ENCODE data around the gene ANKS1A.
A peak's percentile ranks its signal among the peaks of the same experiment; 100 is the strongest.

Gene ANKS1A

GRCh38 chr6:35021004-35021403 is 131.9 kb downstream of the ANKS1A start:
- no peak for DNase-seq (ENCODE audit: low spot score)

- no peak for DNase-seq (ENCODE audit: low spot score)
These were observed 134.3 kb downstream of the ANKS1A start for GRCh38 chr6:35023091-35024000.

- peak; percentile 59 for DNase-seq (ENCODE audit: low spot score)
These were observed 135.5 kb downstream of the ANKS1A start for GRCh38 chr6:35024551-35025054.

GRCh38 chr6:35025232-35026188 is 136.5 kb downstream of the ANKS1A start:
- no peak for DNase-seq (ENCODE audit: low spot score)

GRCh38 chr6:35026434-35027222 is 137.6 kb downstream of the ANKS1A start:
- DNase-seq (ENCODE audit: low spot score) = no peak

- no peak for DNase-seq (ENCODE audit: low spot score)
These were observed 138.8 kb downstream of the ANKS1A start for GRCh38 chr6:35027807-35028206.

- DNase-seq (ENCODE audit: low spot score) = no peak
These were observed 140.0 kb downstream of the ANKS1A start for GRCh38 chr6:35028781-35029769.

GRCh38 chr6:35030099-35030498 is 141.0 kb downstream of the ANKS1A start:
- no peak for DNase-seq (ENCODE audit: low spot score)

- no peak for DNase-seq (ENCODE audit: low spot score)
These were observed 142.8 kb downstream of the ANKS1A start for GRCh38 chr6:35031611-35032529.

GRCh38 chr6:35033683-35034082 is 144.6 kb downstream of the ANKS1A start:
- no peak for DNase-seq (ENCODE audit: low spot score)

GRCh38 chr6:35034411-35035191 is 145.5 kb downstream of the ANKS1A start:
- no peak for DNase-seq (ENCODE audit: low spot score)

- DNase-seq (ENCODE audit: low spot score) = no peak
These were observed 146.5 kb downstream of the ANKS1A start for GRCh38 chr6:35035481-35036030.

GRCh38 chr6:35036059-35036827 is 147.2 kb downstream of the ANKS1A start:
- DNase-seq (ENCODE audit: low spot score) = no peak

- DNase-seq (ENCODE audit: low spot score) = no peak
These were observed 148.0 kb downstream of the ANKS1A start for GRCh38 chr6:35036828-35037663.

- DNase-seq (ENCODE audit: low spot score) = no peak
These were observed 148.6 kb downstream of the ANKS1A start for GRCh38 chr6:35037664-35038038.

GRCh38 chr6:35038076-35038475 is 149.0 kb downstream of the ANKS1A start:
- no peak for DNase-seq (ENCODE audit: low spot score)

GRCh38 chr6:35040398-35040797 is 151.3 kb downstream of the ANKS1A start:
- no peak for DNase-seq (ENCODE audit: low spot score)

Data from D341Med (cell line).